Tibial artery (tissue), 4 donors: ENCODE results near the gene AOAH.

Source experiments
- DNase-seq, 2 donors: peaks; one replicate each; pipeline ENCODE4 v3.0.0-alpha.2; 2019
- H3K27ac ChIP-seq, 2 donors: fragments of 200-600 bp; sonication (generic) in 1 of 2; 1 replicate in 1 of 2; 2 replicates in 1 of 2; pipeline ENCODE4 v1.5.1; 2018 to 2019; ENCODE audit warnings: mild to moderate bottlenecking in 1 of 2
- H3K27me3 ChIP-seq, 2 donors: fragments of 200-600 bp; sonication (generic) in 1 of 2; one replicate each; pipeline versions ENCODE4 v1.5.1 to v1.6.0; 2016 to 2019
- H3K36me3 ChIP-seq, 3 donors: fragments of 200-600 bp; sonication (generic) in 2 of 3; one replicate each; pipeline ENCODE4 v1.5.1; 2016 to 2019; ENCODE audit warnings: mild to moderate bottlenecking in 2 of 3
- H3K4me1 ChIP-seq, 4 donors: fragments of 200-600 bp; sonication (generic) in 2 of 4; 1 replicate in 3 of 4; 2 replicates in 1 of 4; pipeline ENCODE4 v1.5.1; 2016 to 2019
- H3K4me3 ChIP-seq, 2 donors: fragments of 200-600 bp; sonication (generic) in 1 of 2; 1 replicate in 1 of 2; 2 replicates in 1 of 2; pipeline ENCODE4 v1.5.1; 2018 to 2019; ENCODE audit warnings: mild to moderate bottlenecking in 2 of 2
- H3K9me3 ChIP-seq, 3 donors: fragments of 200-600 bp; sonication (generic) in 1 of 3; one replicate each; pipeline ENCODE4 v1.5.1; 2016 to 2019
- CTCF ChIP-seq, 2 experiments: fragments of 200-600 bp in 1 of 2; fragments of 450-650 bp in 1 of 2; IDR thresholded peaks; one replicate each; pipeline ENCODE4 v1.5.1; 2017 to 2019; ENCODE audit warnings: antibody characterized with exemption in 2 of 2, mild to moderate bottlenecking in 1 of 2, moderate library complexity in 1 of 2
- intact Hi-C: fragments of 100-400 bp; cut with DNase I; formaldehyde crosslinking; loops from one replicate; pipeline ENCODE4 v1.15.0; 2023; ENCODE audit warnings: low total_unique reads

AOAH gene

GRCh38 chr7:36562121-36562520, 162.2 kb downstream of the AOAH start:
- Histone ChIP-seq H3K27me3 (no peaks in the 10 kb centered on the region), H3K4me1 (peaks cover 0 to 7% (median 0%) of the 10 kb centered on the region in 4 donors), H3K9me3 (no peaks in the 10 kb centered on the region), H3K36me3 (no peaks in the 10 kb centered on the region), H3K4me3 (no peak overlapping the region), H3K27ac (no peak overlapping the region)
- no peak for TF ChIP-seq CTCF (IDR thresholded peaks at IDR 0.05)
- no peak for DNase-seq
- intact Hi-C loops: no loop called here

GRCh38 chr7:36549029-36549428, 175.3 kb downstream of the AOAH start:
- Histone ChIP-seq H3K9me3 (no peaks in the 10 kb centered on the region), H3K36me3 (no peaks in the 10 kb centered on the region), H3K27me3 (no peaks in the 10 kb centered on the region), H3K27ac (no peak overlapping the region), H3K4me3 (no peak overlapping the region), H3K4me1 (no peaks in the 10 kb centered on the region)
- no peak for DNase-seq
- no peak for TF ChIP-seq CTCF (IDR thresholded peaks at IDR 0.05)
- intact Hi-C loops: no loop called here

GRCh38 chr7:36547416-36547815, 176.9 kb downstream of the AOAH start:
- H3K36me3 ChIP-seq: no peaks in the 10 kb centered on the region

GRCh38 chr7:36546331-36546730, 178.0 kb downstream of the AOAH start:
- intact Hi-C loops: no loop called here
- no peaks in the 10 kb centered on the region for H3K9me3 ChIP-seq

More at GRCh38 chr7:36547416-36547815, 176.9 kb downstream of the AOAH start:
- H3K27me3 ChIP-seq: no peaks in the 10 kb centered on the region
- no peak overlapping the region for H3K27ac ChIP-seq
- DNase-seq: no peak
- no peak overlapping the region for H3K4me3 ChIP-seq
- intact Hi-C loops: no loop called here
- no peak for TF ChIP-seq CTCF (IDR thresholded peaks at IDR 0.05)
- H3K4me1 ChIP-seq: no peaks in the 10 kb centered on the region
- no peaks in the 10 kb centered on the region for H3K9me3 ChIP-seq

GRCh38 chr7:36545291-36545690, 179.0 kb downstream of the AOAH start:
- DNase-seq: no peak
- Histone ChIP-seq H3K4me1 (no peaks in the 10 kb centered on the region), H3K9me3 (no peaks in the 10 kb centered on the region), H3K36me3 (no peaks in the 10 kb centered on the region), H3K27ac (no peak overlapping the region), H3K4me3 (no peak overlapping the region), H3K27me3 (no peaks in the 10 kb centered on the region)
- intact Hi-C loops: no loop called here
- no peak for TF ChIP-seq CTCF (IDR thresholded peaks at IDR 0.05)

More at GRCh38 chr7:36546331-36546730, 178.0 kb downstream of the AOAH start:
- Histone ChIP-seq H3K36me3 (no peaks in the 10 kb centered on the region), H3K4me1 (no peaks in the 10 kb centered on the region), H3K27ac (no peak overlapping the region), H3K27me3 (no peaks in the 10 kb centered on the region), H3K4me3 (no peak overlapping the region)
- no peak for TF ChIP-seq CTCF (IDR thresholded peaks at IDR 0.05)
- DNase-seq: no peak

- Histone ChIP-seq H3K9me3 (no peaks in the 10 kb centered on the region), H3K4me3 (no peak overlapping the region), H3K36me3 (no peaks in the 10 kb centered on the region), H3K27me3 (no peaks in the 10 kb centered on the region), H3K4me1 (no peaks in the 10 kb centered on the region), H3K27ac (no peak overlapping the region)
- no peak for TF ChIP-seq CTCF (IDR thresholded peaks at IDR 0.05)
- DNase-seq: no peak
- intact Hi-C loops: no loop called here
Measured at GRCh38 chr7:36538126-36538525, 186.2 kb downstream of the AOAH start.
